Measurements from ENCODE around the gene KIF13A. TPM values are rescaled to one million over a fixed set of nuclear protein-coding genes. Genes with fewer than 3 reads are reported as not detected.

KIF13A gene
- total and polyA plus RNA-seq, 9 of the 15 experiments (the other 6 are each of a cell fraction or from before 2014, with no cell fraction given) = 3.6 to 44.3 (median 29.7) TPM

DNA sequence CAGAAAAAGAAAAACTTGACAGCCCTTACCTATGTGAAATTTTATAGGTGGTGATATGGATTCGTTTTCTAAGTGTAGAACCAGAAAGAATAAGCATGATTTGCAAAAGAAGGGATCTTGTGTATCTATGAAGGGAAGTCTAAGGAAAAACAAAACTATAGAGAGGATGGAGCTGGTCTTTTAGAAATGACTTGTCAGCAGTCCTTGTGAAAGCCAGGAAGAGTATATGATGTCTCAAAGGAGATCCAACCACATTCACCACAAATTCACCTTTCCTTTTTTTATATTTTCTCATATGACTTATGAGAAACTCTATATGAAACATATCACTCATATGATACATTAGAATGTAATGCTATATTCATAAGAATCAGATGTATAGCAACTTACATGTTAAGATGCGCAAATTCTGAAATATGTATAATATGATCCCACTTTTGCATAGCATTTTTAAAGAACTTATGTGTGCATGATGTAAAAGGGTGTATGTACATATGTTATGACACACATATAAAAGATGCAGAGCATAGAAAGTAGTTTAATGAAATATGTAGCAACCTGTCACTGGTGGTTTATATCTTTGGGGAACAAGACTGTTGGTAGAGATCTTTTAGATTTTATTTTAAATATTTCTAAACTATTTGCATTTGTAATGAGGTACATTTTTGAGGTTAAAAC, 188.8 kb downstream of the KIF13A start:
- BruUV-seq (replicated peaks) = no TSS peak
- WGBS (ENCODE audit: insufficient coverage, low coverage, missing lambda C conversion rate) = 59% methylated on average over 2 of the region's 2 CpGs
- H3K9me3 ChIP-seq (replicated peaks; ENCODE audit: control insufficient read depth, insufficient read depth, low read depth, low read length) = no peaks in the 10 kb centered on the region
- in situ Hi-C loops (cut with MboI) (no loop called here), intact Hi-C loops (cut with micrococcal nuclease) (no loop called here)
- ATAC-seq = no peak
- H3K4me1 ChIP-seq (replicated peaks in 1 of 2; ENCODE audit: control insufficient read depth in 2 of 2, insufficient read depth in 2 of 2, low read length in 2 of 2) = no peaks in the 10 kb centered on the region
- no peaks in the 10 kb centered on the region for H3K79me2 ChIP-seq (ENCODE audit: control insufficient read depth, insufficient read depth, low read length)
- peaks cover 74% of the 10 kb centered on the region for H3K36me3 ChIP-seq (ENCODE audit: control insufficient read depth, insufficient read depth, low read length)
- H3K27me3 ChIP-seq (ENCODE audit: control insufficient read depth in 2 of 2, insufficient read depth in 2 of 2, low read length in 2 of 2) = no peaks in the 10 kb centered on the region
- no peak overlapping the region for H3K4me3 ChIP-seq
- CTCF ChIA-PET (ENCODE audit: low intra/inter-chr PET ratio) = no interaction called here
- POLR2A ChIA-PET = interaction anchor here (1.2 to 1.3 kb wide), 2 partner anchors 12 to 111 kb away, joined by 3 to 4 read pairs; no protein-coding TSS in a partner anchor
- DNase-seq (ENCODE audit: extremely low read depth in 1 of 4, low spot score in 3 of 4) = no peak
- no peaks in the 10 kb centered on the region for H4K20me1 ChIP-seq (replicated peaks; ENCODE audit: control insufficient read depth, insufficient read depth, low read length)
- H3K4me2 ChIP-seq (ENCODE audit: insufficient read depth, low read length) = no peak overlapping the region
- FAIRE-seq = no peak
- no peak overlapping the region for H3K27ac ChIP-seq (ENCODE audit: extremely low read depth, low read depth, low read length)
- H3K9ac ChIP-seq (ENCODE audit: insufficient read depth in 1 of 2, low read depth in 2 of 2, low read length in 2 of 2) = no peak overlapping the region
- no peak overlapping the region for H2AFZ ChIP-seq (ENCODE audit: low read depth, low read length)
- no peaks in the 10 kb centered on the region for H3K9me1 ChIP-seq (ENCODE audit: control insufficient read depth, insufficient read depth, low read length)
- no peak for TF ChIP-seq SRSF3 (IDR thresholded peaks at IDR 0.05; ENCODE audit: insufficient read depth, low read length)
- TF ChIP-seq ZNF785 (CRISPR knock-in tag; IDR thresholded peaks at IDR 0.05) = no peak
- no peak for TF ChIP-seq NCOA6 (IDR thresholded peaks at IDR 0.05)
- no peak for TF ChIP-seq EZH2 (IDR thresholded peaks at IDR 0.05; ENCODE audit: borderline replicate concordance, low read depth, low read length)
- no peak for TF ChIP-seq SMAD3 (CRISPR knock-in tag; conservative IDR thresholded peaks at IDR 0.05)
- no peak for TF ChIP-seq HNRNPK (IDR thresholded peaks at IDR 0.05; ENCODE audit: low read depth, low read length, poor library complexity, severe bottlenecking)
- TF ChIP-seq GTF2A2 (tag; IDR thresholded peaks at IDR 0.05) = no peak
- TF ChIP-seq CREM (IDR thresholded peaks at IDR 0.05; ENCODE audit: low read depth) = no peak
- TF ChIP-seq MAFG (tag; conservative IDR thresholded peaks at IDR 0.05) = 0 out of 2 replicates have a peak, but pooled peaks have one; percentile 17
- TF ChIP-seq, protein P1, sequence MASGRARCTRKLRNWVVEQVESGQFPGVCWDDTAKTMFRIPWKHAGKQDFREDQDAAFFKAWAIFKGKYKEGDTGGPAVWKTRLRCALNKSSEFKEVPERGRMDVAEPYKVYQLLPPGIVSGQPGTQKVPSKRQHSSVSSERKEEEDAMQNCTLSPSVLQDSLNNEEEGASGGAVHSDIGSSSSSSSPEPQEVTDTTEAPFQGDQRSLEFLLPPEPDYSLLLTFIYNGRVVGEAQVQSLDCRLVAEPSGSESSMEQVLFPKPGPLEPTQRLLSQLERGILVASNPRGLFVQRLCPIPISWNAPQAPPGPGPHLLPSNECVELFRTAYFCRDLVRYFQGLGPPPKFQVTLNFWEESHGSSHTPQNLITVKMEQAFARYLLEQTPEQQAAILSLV (tag; IDR thresholded peaks at IDR 0.05) = no peak
- no peak for TF ChIP-seq ZNF77 (CRISPR knock-in tag; IDR thresholded peaks at IDR 0.05)
- no peak for TF ChIP-seq LEF1 (IDR thresholded peaks at IDR 0.05)
- TF ChIP-seq MAZ (CRISPR knock-in tag; conservative IDR thresholded peaks at IDR 0.05 in 1 of 2, IDR thresholded peaks at IDR 0.05 in 1 of 2) = no peak
- no peak for TF ChIP-seq PTRF (tag; IDR thresholded peaks at IDR 0.05)
- TF ChIP-seq ZFP36 (IDR thresholded peaks at IDR 0.05; ENCODE audit: low read depth, low read length, partially characterized antibody) = no peak
- TF ChIP-seq, protein P2, sequence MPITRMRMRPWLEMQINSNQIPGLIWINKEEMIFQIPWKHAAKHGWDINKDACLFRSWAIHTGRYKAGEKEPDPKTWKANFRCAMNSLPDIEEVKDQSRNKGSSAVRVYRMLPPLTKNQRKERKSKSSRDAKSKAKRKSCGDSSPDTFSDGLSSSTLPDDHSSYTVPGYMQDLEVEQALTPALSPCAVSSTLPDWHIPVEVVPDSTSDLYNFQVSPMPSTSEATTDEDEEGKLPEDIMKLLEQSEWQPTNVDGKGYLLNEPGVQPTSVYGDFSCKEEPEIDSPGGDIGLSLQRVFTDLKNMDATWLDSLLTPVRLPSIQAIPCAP (CRISPR knock-in tag; IDR thresholded peaks at IDR 0.05; ENCODE audit: borderline replicate concordance) = no peak
- peak; percentile 42 for TF ChIP-seq C11orf30 (IDR thresholded peaks at IDR 0.05; ENCODE audit: low read depth)
- no peak for TF ChIP-seq ZEB2 (IDR thresholded peaks at IDR 0.05)
- TF ChIP-seq ZNF316 (IDR thresholded peaks at IDR 0.05) = peak; percentile 64
- no peak for TF ChIP-seq ZNF41 (CRISPR knock-in tag; conservative IDR thresholded peaks at IDR 0.05)
- no peak for TF ChIP-seq ETV6 (IDR thresholded peaks at IDR 0.05; ENCODE audit: borderline replicate concordance in 1 of 2, low read depth in 2 of 2, low read length in 1 of 2)
- TF ChIP-seq ETV6 (CRISPR knock-in tag; IDR thresholded peaks at IDR 0.05; ENCODE audit: borderline replicate concordance) = no peak
- TF ChIP-seq HDAC3 (IDR thresholded peaks at IDR 0.05; ENCODE audit: borderline replicate concordance, partially characterized antibody) = no peak
- no peak for TF ChIP-seq SMAD4 (CRISPR knock-in tag; conservative IDR thresholded peaks at IDR 0.05)
